H9 (cell line): Measurements from ENCODE around the gene FAM124A. TPM values are rescaled to one million over a fixed set of nuclear protein-coding genes. Genes with fewer than 3 reads are reported as not detected.

Experiments
- DNase-seq: peaks from one replicate; pipeline ENCODE4 v3.0.0-alpha.2; 2017
- H2AFZ ChIP-seq: one replicate; pipeline ENCODE4 v1.6.1; 2013; ENCODE audit warnings: mild to moderate bottlenecking, low read length, control low read depth, moderate library complexity
- H2AK5ac ChIP-seq: 2 replicates; pipeline ENCODE4 v1.6.1; 2013; ENCODE audit warnings: low read length, control low read depth, mixed read lengths; ENCODE audit not compliant: insufficient read length
- H2BK120ac ChIP-seq: one replicate; pipeline ENCODE4 v1.6.1; 2013; ENCODE audit warnings: low read depth, mild to moderate bottlenecking, low read length, control low read depth, inconsistent platforms; ENCODE audit not compliant: poor library complexity, severe bottlenecking
- H2BK12ac ChIP-seq: 2 replicates; pipeline ENCODE4 v1.6.1; 2013; ENCODE audit warnings: low read length, control low read depth, mixed read lengths, low read depth; ENCODE audit not compliant: insufficient read length
- H2BK15ac ChIP-seq: 2 replicates; pipeline ENCODE4 v1.6.1; 2013; ENCODE audit warnings: low read depth, low read length, control low read depth
- H2BK20ac ChIP-seq: one replicate; pipeline ENCODE4 v1.6.1; 2013; ENCODE audit warnings: low read depth, mild to moderate bottlenecking, low read length, control low read depth, inconsistent platforms; ENCODE audit not compliant: poor library complexity, severe bottlenecking
- H2BK5ac ChIP-seq: 2 replicates; pipeline ENCODE4 v1.6.1; 2013; ENCODE audit warnings: low read length, control low read depth, mixed read lengths; ENCODE audit not compliant: insufficient read length
- H3K14ac ChIP-seq: 2 replicates; pipeline ENCODE4 v1.6.1; 2013; ENCODE audit warnings: low read length, control low read depth; ENCODE audit not compliant: insufficient read depth
- H3K18ac ChIP-seq: 2 replicates; pipeline ENCODE4 v1.6.1; 2013; ENCODE audit warnings: low read depth, mild to moderate bottlenecking, mixed read lengths, low read length, control low read depth; ENCODE audit not compliant: insufficient read length
- H3K23ac ChIP-seq: 2 replicates; pipeline ENCODE4 v1.6.1; 2013; ENCODE audit warnings: low read length, control low read depth, mixed read lengths, low read depth; ENCODE audit not compliant: insufficient read length
- H3K23me2 ChIP-seq: 2 replicates; pipeline ENCODE4 v1.6.1; 2013; ENCODE audit warnings: low read depth, mild to moderate bottlenecking, mixed read lengths, low read length, control low read depth; ENCODE audit not compliant: insufficient read length, poor library complexity, severe bottlenecking
- H3K27ac ChIP-seq: 2 replicates; pipeline ENCODE4 v1.5.1; 2013; ENCODE audit warnings: low read length, control low read depth, mixed read lengths, low read depth; ENCODE audit not compliant: insufficient read length
- H3K27me3 ChIP-seq: 2 replicates; pipeline ENCODE4 v1.6.1; 2013; ENCODE audit warnings: low read length, control low read depth, inconsistent platforms; ENCODE audit not compliant: insufficient read depth
- H3K4ac ChIP-seq: 2 replicates; pipeline ENCODE4 v1.6.1; 2013; ENCODE audit warnings: low read depth, mild to moderate bottlenecking, control low read depth, inconsistent platforms, low read length, moderate library complexity
- H3K4me1 ChIP-seq: 2 replicates; pipeline ENCODE4 v1.6.1; 2013; ENCODE audit warnings: low read length, control low read depth, inconsistent platforms; ENCODE audit not compliant: insufficient read depth
- H3K4me2 ChIP-seq: 2 replicates; pipeline ENCODE4 v1.6.1; 2013; ENCODE audit warnings: low read length, control low read depth, mixed read lengths; ENCODE audit not compliant: insufficient read length, insufficient read depth
- H3K56ac ChIP-seq: 2 replicates; pipeline ENCODE4 v1.6.1; 2013; ENCODE audit warnings: low read depth, mild to moderate bottlenecking, mixed read lengths, low read length, control low read depth; ENCODE audit not compliant: insufficient read length
- H3K79me1 ChIP-seq: 2 replicates; pipeline ENCODE4 v1.6.1; 2013; ENCODE audit warnings: low read depth, mild to moderate bottlenecking, moderate library complexity, low read length, control low read depth, inconsistent platforms; ENCODE audit not compliant: insufficient read depth, poor library complexity, severe bottlenecking
- H3K79me2 ChIP-seq: 2 replicates; pipeline ENCODE4 v1.6.1; 2013; ENCODE audit warnings: low read length, control low read depth, inconsistent platforms; ENCODE audit not compliant: insufficient read depth
- H3K9ac ChIP-seq: 2 replicates; pipeline ENCODE4 v1.6.1; 2013; ENCODE audit warnings: low read length, control low read depth, mixed read lengths; ENCODE audit not compliant: insufficient read length; ENCODE audit errors: extremely low read depth
- H3K9me3 ChIP-seq: one replicate; pipeline ENCODE4 v1.6.1; 2013; ENCODE audit warnings: low read depth, low read length, inconsistent platforms; ENCODE audit not compliant: control insufficient read depth
- H3T11ph ChIP-seq: one replicate; pipeline ENCODE4 v1.6.1; 2013; ENCODE audit warnings: mild to moderate bottlenecking, low read length, control low read depth, inconsistent platforms
- H4K20me1 ChIP-seq: one replicate; pipeline ENCODE4 v1.6.1; 2013; ENCODE audit not compliant: control insufficient read depth, insufficient read length, insufficient read depth
- H4K5ac ChIP-seq: 2 replicates; pipeline ENCODE4 v1.6.1; 2013; ENCODE audit warnings: low read depth, mild to moderate bottlenecking, mixed read lengths, low read length, control low read depth; ENCODE audit not compliant: insufficient read length
- H4K8ac ChIP-seq: replicated peaks from 2 replicates; pipeline ENCODE4 v1.6.1; 2013; ENCODE audit warnings: low read length, control low read depth, mixed read lengths, low read depth; ENCODE audit not compliant: insufficient read length
- H4K91ac ChIP-seq: 2 replicates; pipeline ENCODE4 v1.6.1; 2013; ENCODE audit warnings: low read depth, mild to moderate bottlenecking, moderate library complexity, mixed read lengths, low read length, control low read depth; ENCODE audit not compliant: insufficient read length
- H3K27ac Mint-ChIP-seq, 3 experiments: 2 replicates in 2 of 3; 3 replicates in 1 of 3; pipeline ENCODE4 v1.8.0; 2020 to 2021; ENCODE audit warnings: mixed read lengths in 3 of 3, mild to moderate bottlenecking in 1 of 3, moderate library complexity in 1 of 3
- H3K27me3 Mint-ChIP-seq: 2 replicates; pipeline ENCODE4 v1.8.0; 2021; ENCODE audit warnings: low read depth, mild to moderate bottlenecking, moderate library complexity, mixed read lengths
- H3K36me3 Mint-ChIP-seq, 3 experiments: 2 replicates in 2 of 3; 3 replicates in 1 of 3; pipeline ENCODE4 v1.8.0; 2020 to 2021; ENCODE audit warnings: low read depth in 3 of 3, mixed read lengths in 3 of 3; ENCODE audit not compliant: insufficient read depth in 1 of 3
- H3K4me1 Mint-ChIP-seq, 2 experiments: 2 replicates each; pipeline ENCODE4 v1.8.0; 2020; ENCODE audit warnings: mixed read lengths in 2 of 2
- H3K4me3 Mint-ChIP-seq, 2 experiments: 2 replicates in 1 of 2; 3 replicates in 1 of 2; pipeline ENCODE4 v1.8.0; 2020 to 2021; ENCODE audit warnings: mild to moderate bottlenecking in 2 of 2, mixed read lengths in 2 of 2, moderate library complexity in 1 of 2
- H3K9me3 Mint-ChIP-seq, 2 experiments: 2 replicates in 1 of 2; 3 replicates in 1 of 2; pipeline ENCODE4 v1.8.0; 2020; ENCODE audit warnings: mild to moderate bottlenecking in 2 of 2, mixed read lengths in 2 of 2, moderate library complexity in 1 of 2
- CTCF ChIP-seq: fragments of 200-600 bp; sonication (generic); conservative IDR thresholded peaks from 3 replicates; pipeline ENCODE4 v1.8.0; 2021; ENCODE audit warnings: antibody characterized with exemption, mild to moderate bottlenecking
- WGBS: extraction: QIAGEN DNeasy Blood & Tissue Kit; methylation state at CpG from one replicate; pipeline ENCODE4 v1.1.7; 2013; ENCODE audit warnings: missing lambda C conversion rate, low lambda C conversion rate, mixed read lengths; ENCODE audit not compliant: insufficient read length; ENCODE audit errors: extremely low coverage; 5-methylcytosine and 5-hydroxymethylcytosine counted together
- total RNA-seq: library from RNA; stranded (reverse); gene quantifications from 2 replicates; pipeline ENCODE4 v1.2.1, GENCODE V29; 2021

Gene FAM124A
- total RNA-seq, 1 experiment from 2014 or later: 41.9 TPM

DNA sequence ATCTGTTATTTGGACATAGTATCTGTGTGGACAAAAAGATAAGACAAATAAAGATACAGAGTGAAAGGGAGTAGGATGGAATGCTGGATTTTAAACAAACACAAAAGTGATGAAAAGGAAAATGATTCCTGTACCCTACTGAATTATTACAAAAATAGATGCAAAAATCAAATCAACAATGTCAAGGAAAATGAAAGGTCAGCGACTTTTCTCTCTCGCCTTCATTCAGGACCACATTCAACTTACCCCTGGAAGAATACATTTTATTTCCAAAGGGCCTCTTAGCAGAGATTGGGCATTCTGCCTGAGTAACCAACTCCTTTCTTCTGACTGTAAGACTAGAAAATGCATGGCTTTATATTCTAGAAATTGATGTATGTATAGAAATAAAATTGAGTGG is 28.8 kb upstream of the FAM124A start:
- H3K14ac ChIP-seq: no peak overlapping the region
- H3K27ac ChIP-seq: no peak overlapping the region
- no peak overlapping the region for H3K4me2 ChIP-seq
- H3K18ac ChIP-seq: no peak overlapping the region
- H2BK12ac ChIP-seq: no peak overlapping the region
- no peaks in the 10 kb centered on the region for H3K9me3 ChIP-seq
- Mint-ChIP-seq H3K27me3 (peaks cover 33% of the 10 kb centered on the region), H3K4me3 (no peak overlapping the region), H3K27ac (no peak overlapping the region), H3K4me1 (peaks cover 0 to 3% of the 10 kb centered on the region in 2 experiments; a peak in 1 of 4 replicates), H3K9me3 (no peaks in the 10 kb centered on the region), H3K36me3 (peaks cover 0 to 4% (median 2%) of the 10 kb centered on the region in 3 experiments; a peak in 1 of 7 replicates)
- H2AFZ ChIP-seq: no peak overlapping the region
- no peak overlapping the region for H3K4ac ChIP-seq
- no peaks in the 10 kb centered on the region for H3K79me2 ChIP-seq
- no peak overlapping the region for H3K23ac ChIP-seq
- no peak overlapping the region for H2BK15ac ChIP-seq
- no peak overlapping the region for H4K5ac ChIP-seq
- no peak overlapping the region for H4K8ac ChIP-seq
- no peak overlapping the region for H2BK20ac ChIP-seq
- no peaks in the 10 kb centered on the region for H4K20me1 ChIP-seq
- no peak overlapping the region for H2AK5ac ChIP-seq
- no peak overlapping the region for H3K56ac ChIP-seq
- H3K23me2 ChIP-seq: no peaks in the 10 kb centered on the region
- H2BK120ac ChIP-seq: no peak overlapping the region
- no peak overlapping the region for H3T11ph ChIP-seq
- DNase-seq: no peak
- TF ChIP-seq CTCF: no peak
- H3K79me1 ChIP-seq: no peaks in the 10 kb centered on the region
- no peaks in the 10 kb centered on the region for H3K4me1 ChIP-seq
- H2BK5ac ChIP-seq: no peak overlapping the region
- WGBS: no CpG with 5 or more reads among the region's 2 CpGs
- no peaks in the 10 kb centered on the region; the same call in 1 of the 2 replicates for H3K27me3 ChIP-seq
- no peak overlapping the region for H4K91ac ChIP-seq
- no peak overlapping the region for H3K9ac ChIP-seq
